HepG2 (cell line): ENCODE measurements around the gene CASP7. TPM values are rescaled to one million over a fixed set of nuclear protein-coding genes. Genes with fewer than 3 reads are reported as not detected.
A peak's percentile ranks its signal among the peaks of the same experiment; 100 is the strongest.

Source experiments
- ADNP ChIP-seq: sonication (generic); formaldehyde crosslinking; IDR thresholded peaks from 2 replicates; pipeline ENCODE4 v1.4.0; 2020; ENCODE audit warnings: missing genetic modification reagents
- FOXK1 ChIP-seq: sonication (generic); formaldehyde crosslinking; IDR thresholded peaks from 2 replicates; pipeline ENCODE4 v1.4.0; 2020; ENCODE audit warnings: low read depth, missing genetic modification reagents, borderline replicate concordance
- HMG20B ChIP-seq: conservative IDR thresholded peaks from 2 replicates; pipeline ENCODE4 v1.6.1; 2016; ENCODE audit warnings: missing genetic modification reagents, missing compliant biosample characterization
- HNF1A ChIP-seq, 2 experiments: sonication (generic) in 1 of 2; formaldehyde crosslinking in 1 of 2; IDR thresholded peaks; 2 replicates each; pipeline versions ENCODE4 v1.4.0 to v1.6.1; 2016 to 2020; ENCODE audit warnings: borderline replicate concordance in 1 of 2, low read depth in 1 of 2, mild to moderate bottlenecking in 1 of 2, missing genetic modification reagents in 1 of 2
- PHB2 ChIP-seq: fragments of 450-650 bp; IDR thresholded peaks from 2 replicates; pipeline ENCODE4 v1.6.1; 2018; ENCODE audit not compliant: partially characterized antibody
- PLSCR1 ChIP-seq: sonication (generic); formaldehyde crosslinking; IDR thresholded peaks from 2 replicates; pipeline ENCODE4 v1.5.0; 2020; ENCODE audit warnings: missing genetic modification reagents, mild to moderate bottlenecking, borderline replicate concordance
- ZBTB49 ChIP-seq: sonication (generic); formaldehyde crosslinking; IDR thresholded peaks from 2 replicates; pipeline ENCODE4 v1.4.0; 2020; ENCODE audit warnings: missing genetic modification reagents, borderline replicate concordance
- ZFP36 ChIP-seq: fragments of 150-350 bp; IDR thresholded peaks from 2 replicates; pipeline ENCODE4 v1.6.1; 2018; ENCODE audit warnings: borderline replicate concordance, low read length, low read depth; ENCODE audit not compliant: partially characterized antibody
- ZNF160 ChIP-seq: sonication (generic); formaldehyde crosslinking; IDR thresholded peaks from 2 replicates; pipeline ENCODE4 v1.8.0; 2022; ENCODE audit warnings: mild to moderate bottlenecking, inconsistent platforms, missing genetic modification reagents
- ZNF431 ChIP-seq: sonication (generic); formaldehyde crosslinking; IDR thresholded peaks from 2 replicates; pipeline ENCODE4 v1.9.0; 2022; ENCODE audit warnings: missing genetic modification reagents, low read depth, mild to moderate bottlenecking, borderline replicate concordance
- ZNF784 ChIP-seq: sonication (generic); formaldehyde crosslinking; IDR thresholded peaks from 2 replicates; pipeline ENCODE4 v1.5.1; 2020; ENCODE audit warnings: missing genetic modification reagents, mild to moderate bottlenecking, borderline replicate concordance
- ZNF841 ChIP-seq: sonication (generic); formaldehyde crosslinking; IDR thresholded peaks from 2 replicates; pipeline ENCODE4 v1.8.1; 2023; ENCODE audit warnings: missing genetic modification reagents, borderline replicate concordance
- ZSCAN25 ChIP-seq: sonication (generic); formaldehyde crosslinking; IDR thresholded peaks from 2 replicates; pipeline ENCODE4 v1.8.0; 2022; ENCODE audit warnings: mild to moderate bottlenecking, missing genetic modification reagents
- ZSCAN30 ChIP-seq: sonication (generic); formaldehyde crosslinking; IDR thresholded peaks from 2 replicates; pipeline ENCODE4 v1.5.0; 2020; ENCODE audit warnings: mild to moderate bottlenecking, missing genetic modification reagents
- polyA plus RNA-seq, 8 experiments: library from polyadenylated mRNA; depleted of rRNA in 3 of 8; stranded (reverse) in 7 of 8; unstranded in 1 of 8; fragments of >200 nt; fragmentation: Illumina TruSeq in 4 of 8; extraction: Trizol in 4 of 8; gene quantifications; 2 replicates each; pipeline versions ENCODE4 v1.2.1 to v1.2.3, GENCODE V29; 2011 to 2016; ENCODE audit warnings: low read depth in 4 of 8, missing spikeins in 1 of 8, mixed read lengths in 1 of 8; ENCODE audit not compliant: insufficient read depth in 1 of 8
- total RNA-seq, 5 experiments: library from RNA; depleted of rRNA; stranded (reverse); fragments of >200 nt; fragmentation: Illumina TruSeq; extraction: Trizol; gene quantifications; 2 replicates each; pipeline ENCODE4 v1.2.3, GENCODE V29; 2016; ENCODE audit warnings: low read depth in 1 of 5
- TF ChIP-seq, protein P1 (sequence below): sonication (generic); formaldehyde crosslinking; IDR thresholded peaks from 2 replicates; pipeline ENCODE4 v1.4.0; 2020; ENCODE audit warnings: missing genetic modification reagents, borderline replicate concordance

Gene CASP7
- total and polyA plus RNA-seq, 2 of the 13 experiments (the other 11 are each of a cell fraction or from before 2014, with no cell fraction given) = 11.9 to 39.3 TPM

GRCh38 chr10:113679463-113680189, at the start of gene CASP7 (continued):
- TF ChIP-seq, protein P1, sequence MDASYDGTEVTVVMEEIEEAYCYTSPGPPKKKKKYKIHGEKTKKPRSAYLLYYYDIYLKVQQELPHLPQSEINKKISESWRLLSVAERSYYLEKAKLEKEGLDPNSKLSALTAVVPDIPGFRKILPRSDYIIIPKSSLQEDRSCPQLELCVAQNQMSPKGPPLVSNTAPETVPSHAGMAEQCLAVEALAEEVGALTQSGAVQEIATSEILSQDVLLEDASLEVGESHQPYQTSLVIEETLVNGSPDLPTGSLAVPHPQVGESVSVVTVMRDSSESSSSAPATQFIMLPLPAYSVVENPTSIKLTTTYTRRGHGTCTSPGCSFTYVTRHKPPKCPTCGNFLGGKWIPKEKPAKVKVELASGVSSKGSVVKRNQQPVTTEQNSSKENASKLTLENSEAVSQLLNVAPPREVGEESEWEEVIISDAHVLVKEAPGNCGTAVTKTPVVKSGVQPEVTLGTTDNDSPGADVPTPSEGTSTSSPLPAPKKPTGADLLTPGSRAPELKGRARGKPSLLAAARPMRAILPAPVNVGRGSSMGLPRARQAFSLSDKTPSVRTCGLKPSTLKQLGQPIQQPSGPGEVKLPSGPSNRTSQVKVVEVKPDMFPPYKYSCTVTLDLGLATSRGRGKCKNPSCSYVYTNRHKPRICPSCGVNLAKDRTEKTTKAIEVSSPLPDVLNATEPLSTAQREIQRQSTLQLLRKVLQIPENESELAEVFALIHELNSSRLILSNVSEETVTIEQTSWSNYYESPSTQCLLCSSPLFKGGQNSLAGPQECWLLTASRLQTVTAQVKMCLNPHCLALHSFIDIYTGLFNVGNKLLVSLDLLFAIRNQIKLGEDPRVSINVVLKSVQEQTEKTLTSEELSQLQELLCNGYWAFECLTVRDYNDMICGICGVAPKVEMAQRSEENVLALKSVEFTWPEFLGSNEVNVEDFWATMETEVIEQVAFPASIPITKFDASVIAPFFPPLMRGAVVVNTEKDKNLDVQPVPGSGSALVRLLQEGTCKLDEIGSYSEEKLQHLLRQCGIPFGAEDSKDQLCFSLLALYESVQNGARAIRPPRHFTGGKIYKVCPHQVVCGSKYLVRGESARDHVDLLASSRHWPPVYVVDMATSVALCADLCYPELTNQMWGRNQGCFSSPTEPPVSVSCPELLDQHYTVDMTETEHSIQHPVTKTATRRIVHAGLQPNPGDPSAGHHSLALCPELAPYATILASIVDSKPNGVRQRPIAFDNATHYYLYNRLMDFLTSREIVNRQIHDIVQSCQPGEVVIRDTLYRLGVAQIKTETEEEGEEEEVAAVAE (CRISPR knock-in tag) = no peak
- TF ChIP-seq PHB2 = no peak
- TF ChIP-seq ADNP = no peak
- no peak for TF ChIP-seq ZNF431
- TF ChIP-seq PLSCR1 (CRISPR knock-in tag) = no peak
- no peak for TF ChIP-seq ZBTB49 (CRISPR knock-in tag)
- TF ChIP-seq ZFP36 = no peak
- no peak for TF ChIP-seq FOXK1 (CRISPR knock-in tag)
- no peak for TF ChIP-seq ZNF160 (CRISPR knock-in tag)
- no peak for TF ChIP-seq HNF1A (IDR thresholded peaks at IDR 0.05; ENCODE audit: low read depth)
- peak; percentile 37 for TF ChIP-seq HNF1A (CRISPR knock-in tag; IDR thresholded peaks at IDR 0.05; ENCODE audit: borderline replicate concordance)
- TF ChIP-seq ZSCAN25 (CRISPR knock-in tag) = peak; percentile 80; the same call in 1 of the 2 replicates
- no peak for TF ChIP-seq ZNF841 (CRISPR knock-in tag)
- TF ChIP-seq HMG20B (CRISPR knock-in tag) = no peak
- TF ChIP-seq ZSCAN30 = no peak
- no peak for TF ChIP-seq ZNF784
